HG03457 (cell line): ENCODE results near the gene RBM43.
A peak's percentile ranks its signal among the peaks of the same experiment; 100 is the strongest.
"Not testable (repeated sequence)": the region's sequence is repeated elsewhere in the genome, so short reads cannot be mapped to it uniquely, and the experiment has no call there.

Source experiments
- ATAC-seq: cut with Tn5 transposase; IDR thresholded peaks from one replicate; pipeline ENCODE4 v1.9.1; 2021; ENCODE audit warnings: moderate number of reproducible peaks; ENCODE audit not compliant: unreplicated experiment

Gene RBM43

DNA sequence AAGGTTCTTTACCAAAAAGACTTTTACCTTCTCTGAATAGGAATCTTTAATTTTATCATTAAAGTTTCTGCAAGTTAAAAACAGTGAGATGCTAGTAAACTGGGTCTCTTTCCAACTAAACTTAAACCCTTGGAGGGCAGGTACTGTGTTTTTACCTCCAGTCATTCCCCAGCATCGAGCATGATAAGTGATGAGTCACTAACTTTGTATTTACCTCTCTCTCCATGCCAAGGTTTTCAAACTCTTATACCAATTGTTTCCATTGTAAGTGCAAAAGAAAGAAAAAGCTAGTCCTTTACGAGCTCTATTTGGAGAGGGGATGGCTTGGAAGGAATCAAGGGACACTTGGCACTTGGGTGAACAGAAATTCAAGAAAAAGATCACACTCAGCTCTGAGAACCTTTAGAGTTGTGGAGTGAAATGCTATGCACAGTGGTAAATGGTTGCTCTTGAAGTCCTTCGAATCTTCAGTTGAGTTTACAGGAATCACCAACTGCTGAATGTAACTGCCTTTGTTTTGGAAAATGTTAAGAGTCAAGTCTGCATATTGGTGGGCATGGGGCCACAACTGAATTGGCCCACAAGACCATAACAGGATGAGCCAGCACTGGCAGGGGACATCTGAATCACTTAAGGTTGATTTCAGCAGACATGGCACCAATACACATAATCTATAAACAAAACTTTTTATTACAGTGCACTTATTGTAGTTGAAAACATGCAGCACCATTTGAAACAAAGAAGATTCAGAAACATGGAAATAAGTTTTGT is 8.3 kb upstream of the RBM43 start:
- ATAC-seq = no peak

DNA sequence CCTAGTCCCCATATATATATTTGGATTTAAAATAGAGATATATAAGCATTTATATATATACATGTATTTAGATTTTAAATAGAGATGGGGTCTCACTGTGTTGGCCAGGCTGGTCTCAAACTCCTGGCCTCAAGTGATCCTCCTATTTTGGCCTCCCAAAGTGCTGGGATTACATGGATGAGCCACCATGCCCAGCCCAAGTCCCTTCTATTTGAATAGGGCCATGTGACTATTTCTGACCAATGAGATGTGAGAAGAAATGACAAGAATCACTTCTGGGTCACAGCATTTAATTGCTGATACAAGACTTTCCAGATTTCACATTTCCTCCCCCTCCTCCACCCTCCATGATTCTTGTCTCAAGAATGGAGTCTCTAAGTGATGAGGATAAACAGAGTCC is 6.4 kb upstream of the RBM43 start:
- no peak for ATAC-seq

DNA sequence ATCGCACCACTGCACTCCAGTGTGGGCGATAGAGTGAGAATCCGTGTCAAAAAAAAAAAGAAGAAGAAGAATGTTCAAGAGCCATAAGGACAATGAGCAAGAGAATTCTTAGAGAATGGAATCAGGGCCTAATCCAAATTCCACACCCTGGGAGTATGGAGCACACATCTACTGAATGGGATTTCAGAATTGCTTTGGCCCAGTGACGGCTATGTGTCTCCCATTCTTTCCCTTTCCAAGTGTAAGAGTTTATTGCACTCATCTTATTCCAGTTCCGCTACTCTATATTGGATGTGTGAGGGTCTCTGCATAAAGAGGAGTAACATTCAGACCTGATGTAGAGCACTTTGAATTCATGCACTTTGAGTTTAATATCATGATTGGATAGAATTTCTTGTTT is 5.9 kb upstream of the RBM43 start:
- ATAC-seq = no peak

DNA sequence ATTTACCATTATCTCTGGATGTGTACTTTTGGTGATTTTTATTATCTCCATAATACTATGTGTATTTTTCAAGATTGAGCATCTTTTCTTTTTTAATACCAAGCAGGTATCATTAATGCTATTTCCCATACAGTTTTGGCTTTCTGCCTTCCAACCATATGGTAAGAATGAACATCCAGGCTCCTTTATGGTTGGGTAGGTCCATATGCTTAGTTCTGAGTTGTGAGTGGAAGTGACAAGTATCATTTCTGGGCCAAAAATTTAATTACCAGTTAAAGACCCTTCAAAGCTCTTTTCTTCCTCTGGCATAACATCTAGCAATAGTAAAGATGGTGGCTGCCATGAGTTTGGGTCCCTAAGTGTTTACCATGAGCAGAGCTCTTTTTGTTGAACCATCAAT is 4.3 kb upstream of the RBM43 start:
- ATAC-seq = no peak

DNA sequence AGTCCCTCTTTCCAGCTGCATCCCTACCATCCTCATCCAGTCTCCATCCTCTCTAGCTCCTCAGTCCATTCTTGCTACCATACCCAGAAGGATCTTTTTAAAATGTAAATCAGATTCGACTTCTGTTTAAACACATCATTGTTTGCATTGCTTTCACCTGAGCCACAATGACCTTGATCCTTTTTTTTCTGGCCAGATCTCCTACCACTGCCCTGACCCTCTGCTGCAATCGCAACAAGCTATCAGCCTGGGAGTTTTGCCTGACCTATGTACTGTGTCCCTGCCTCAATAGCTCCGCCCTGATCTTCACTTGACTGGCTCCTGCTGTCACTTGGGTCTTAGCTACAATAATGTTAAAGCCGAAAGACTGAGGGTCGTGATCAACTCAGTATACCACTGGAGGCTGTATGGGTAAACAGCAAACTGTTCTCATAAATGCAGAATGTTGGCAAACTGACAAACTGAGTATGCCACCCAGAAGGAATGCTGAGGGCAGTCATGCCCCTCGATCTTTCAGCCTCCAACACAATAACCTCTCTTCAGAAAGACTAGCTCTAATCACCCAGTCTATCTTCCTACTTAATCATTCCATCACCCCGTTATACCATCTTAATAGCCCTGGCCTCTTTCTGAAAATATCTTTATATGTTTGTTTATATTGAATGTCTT is 2.6 kb upstream of the RBM43 start:
- ATAC-seq = no peak

DNA sequence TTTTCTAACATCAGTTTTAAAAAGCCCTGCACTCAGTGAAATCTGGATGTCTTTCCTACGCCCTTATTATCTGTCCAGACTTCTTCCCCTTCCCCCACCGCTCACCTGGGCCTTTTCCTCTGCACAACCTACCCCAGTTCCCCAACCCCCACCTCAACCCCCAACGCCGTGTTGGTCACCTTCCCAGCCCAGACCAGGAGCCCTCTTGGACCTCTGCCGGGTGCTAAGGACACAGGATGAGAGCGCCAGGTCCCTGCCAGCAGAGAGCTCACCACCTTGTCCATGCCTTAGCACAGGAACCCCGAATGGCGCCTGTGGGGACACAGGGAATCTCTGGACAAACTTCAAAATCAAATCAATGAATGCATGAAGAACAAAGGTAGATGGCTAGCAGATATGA is 966 bp upstream of the RBM43 start:
- ATAC-seq = no peak

DNA sequence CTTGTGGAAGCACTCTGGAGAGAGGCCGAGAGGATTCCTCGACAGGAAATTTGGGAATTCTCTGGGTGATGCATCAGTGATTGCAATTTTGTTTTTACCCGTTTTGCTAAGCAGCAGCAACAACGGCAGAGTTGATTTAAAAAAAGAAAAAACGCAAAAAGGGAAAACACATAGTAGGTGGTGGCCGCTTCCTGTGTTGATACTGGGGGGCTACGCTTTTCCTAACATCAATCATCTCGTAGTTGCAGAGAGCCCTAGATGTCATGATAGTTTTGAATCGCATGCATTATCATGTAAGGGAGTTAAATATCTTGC is 271 bp upstream of the RBM43 start:
- ATAC-seq = no peak

DNA sequence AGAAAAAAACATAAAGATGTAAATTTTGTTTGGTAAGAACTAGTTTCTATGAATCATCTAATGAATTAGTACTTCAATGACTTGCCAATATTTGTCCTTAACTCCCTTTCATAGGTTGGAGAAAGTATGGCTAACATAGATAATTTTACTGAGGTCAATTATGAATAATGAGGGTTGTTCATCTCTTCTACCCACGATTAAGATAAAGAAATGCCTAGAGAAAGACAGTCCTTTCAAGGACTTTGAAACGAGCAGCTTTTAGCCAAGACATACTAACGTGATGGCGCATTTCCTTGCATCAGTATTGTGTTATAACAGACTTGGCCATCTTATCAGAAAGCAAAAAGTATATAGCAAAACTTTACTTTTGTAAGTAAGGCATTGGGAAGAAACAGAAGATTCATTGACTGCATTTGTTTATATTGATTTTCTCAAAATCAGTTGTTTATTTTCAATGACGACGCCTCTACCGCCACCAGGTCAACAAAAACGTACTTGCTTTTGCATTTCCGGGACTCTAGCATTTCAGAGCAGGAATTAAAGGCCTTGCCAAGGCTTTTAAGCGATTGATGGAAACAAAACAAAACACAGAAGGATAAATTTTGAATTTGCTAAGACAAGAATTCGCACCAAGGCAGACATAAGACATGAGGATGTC is 961 bp downstream of the RBM43 start:
- peak; percentile 6 for ATAC-seq

DNA sequence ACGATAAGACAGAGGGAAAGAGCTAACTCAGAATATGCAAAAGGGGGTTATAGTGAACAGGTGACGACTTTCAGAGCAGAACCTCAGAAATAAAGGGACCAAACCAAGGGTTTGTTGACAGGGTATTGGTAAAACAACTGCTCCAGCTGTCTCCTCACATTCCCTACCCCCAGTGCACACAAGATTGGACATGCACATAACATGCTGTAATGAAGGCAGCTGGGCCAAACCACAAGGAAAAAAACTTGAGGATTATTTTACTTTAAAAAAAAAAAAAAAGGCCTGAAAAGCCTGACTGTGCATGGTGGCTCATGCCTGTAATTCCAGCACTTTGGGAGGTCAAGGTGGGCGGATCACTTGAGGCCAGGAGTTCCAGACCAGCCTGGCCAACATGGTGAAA is 3.5 kb downstream of the RBM43 start:
- ATAC-seq = no peak

DNA sequence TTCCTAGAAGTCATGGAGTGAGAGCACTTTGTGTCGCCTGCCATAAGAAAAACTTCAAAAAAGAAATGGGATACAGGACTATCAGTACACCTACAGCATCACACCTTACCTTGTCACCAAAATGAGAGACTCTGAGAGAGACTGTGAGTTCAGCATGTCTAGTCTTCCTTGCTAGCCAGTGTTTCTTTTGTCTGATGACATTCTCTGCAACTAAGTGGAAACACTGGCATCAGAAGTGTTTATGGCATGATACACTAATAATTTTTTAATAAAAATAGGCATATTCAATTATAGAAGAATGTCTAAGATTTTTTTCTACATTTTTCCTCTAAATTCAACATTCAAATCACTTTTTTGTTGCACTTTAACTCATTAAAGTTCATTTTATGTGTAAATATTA is 9.0 kb downstream of the RBM43 start:
- no peak for ATAC-seq

DNA sequence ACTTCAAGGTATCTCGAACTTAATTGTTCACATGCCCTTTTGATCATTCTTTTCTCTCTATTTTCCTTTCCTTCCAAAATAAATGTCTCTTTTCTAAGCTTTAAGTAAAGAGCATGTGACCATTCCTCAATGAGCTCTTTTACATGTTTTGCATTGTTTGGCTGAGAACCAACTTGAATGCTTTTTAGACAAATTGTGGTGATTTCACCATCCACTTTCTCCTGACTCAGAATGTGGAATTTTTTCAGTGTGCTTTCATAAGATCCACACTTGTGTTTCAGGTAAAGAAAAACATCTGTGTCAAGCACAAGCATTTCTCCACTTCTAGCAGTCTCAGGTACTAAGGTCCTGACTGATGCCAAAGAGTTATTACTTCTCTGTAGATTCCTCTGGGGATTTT is 10.7 kb downstream of the RBM43 start:
- no peak for ATAC-seq

DNA sequence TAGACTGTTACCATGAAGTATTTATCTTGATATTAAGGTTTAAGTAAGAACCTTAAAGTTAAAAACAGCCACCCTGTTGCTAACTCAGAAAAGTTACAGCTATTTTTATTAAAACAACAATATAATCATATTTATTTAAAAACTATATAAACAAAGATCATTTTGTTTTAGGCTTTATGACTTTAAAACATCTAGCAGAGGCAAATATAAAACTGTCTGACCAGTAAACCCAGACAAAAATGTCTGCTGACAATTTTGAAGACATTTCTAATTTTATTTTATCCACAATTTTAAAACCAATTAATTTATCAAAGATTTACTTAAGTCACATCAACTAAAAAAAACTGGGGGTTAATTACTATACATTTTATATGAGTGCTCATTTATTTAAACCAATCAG is 14.2 kb downstream of the RBM43 start:
- ATAC-seq = no peak

DNA sequence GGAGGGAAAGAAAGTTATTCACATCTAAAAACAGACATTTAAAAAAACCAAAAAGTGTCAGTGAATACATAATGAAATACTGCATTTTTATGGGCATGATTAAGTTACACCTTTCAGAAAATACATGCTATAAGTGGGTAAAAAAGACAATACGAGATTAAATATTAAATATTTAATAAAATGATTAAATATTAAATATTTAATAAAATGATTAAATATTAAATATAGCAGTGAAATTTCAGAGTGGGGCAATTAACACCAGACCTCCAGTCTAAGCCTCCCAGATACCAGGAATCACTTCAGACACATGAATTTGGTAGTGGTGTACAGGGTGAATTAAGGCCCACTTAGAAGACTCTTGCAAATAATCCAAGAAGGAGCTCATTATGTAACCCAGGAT is 15.5 kb downstream of the RBM43 start:
- ATAC-seq = no peak

DNA sequence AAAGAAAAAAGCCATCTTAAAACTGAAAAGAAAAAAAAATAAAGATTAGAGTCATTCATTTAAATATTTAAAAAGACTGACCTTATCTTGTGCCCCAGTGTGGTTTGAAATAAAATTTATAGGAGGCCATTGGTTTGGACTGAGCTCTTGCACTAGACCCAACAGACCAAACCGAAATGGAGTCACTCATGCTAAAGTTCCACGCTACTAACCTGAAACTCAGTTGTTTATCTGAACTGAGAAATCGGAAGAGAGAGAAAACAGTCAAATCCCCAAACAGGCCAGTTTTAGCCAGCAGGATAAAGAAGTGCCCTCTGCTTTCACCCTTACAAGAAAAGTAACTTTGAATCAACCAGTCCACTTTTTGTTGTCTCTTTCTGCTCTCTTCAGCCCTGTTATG is 18.2 kb downstream of the RBM43 start:
- no peak for ATAC-seq

DNA sequence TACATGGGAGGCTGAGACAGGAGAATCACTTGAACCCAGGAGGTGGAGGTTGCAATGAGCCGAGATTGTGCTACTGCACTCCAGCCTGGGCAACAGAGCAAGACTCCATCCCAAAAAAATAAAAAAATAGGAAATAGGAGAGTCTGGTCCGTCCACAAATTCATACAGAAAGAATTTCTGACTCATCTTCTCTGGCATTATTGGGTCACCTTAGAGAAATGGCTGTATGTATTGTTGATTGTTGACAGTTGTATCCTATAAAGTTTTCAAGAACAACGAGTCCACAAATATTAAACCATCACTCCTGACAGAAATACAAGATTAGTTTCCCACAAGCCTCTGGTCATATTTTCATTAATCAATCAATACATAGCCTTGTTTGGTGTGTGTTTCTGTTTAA is 20.4 kb downstream of the RBM43 start:
- ATAC-seq = no peak

DNA sequence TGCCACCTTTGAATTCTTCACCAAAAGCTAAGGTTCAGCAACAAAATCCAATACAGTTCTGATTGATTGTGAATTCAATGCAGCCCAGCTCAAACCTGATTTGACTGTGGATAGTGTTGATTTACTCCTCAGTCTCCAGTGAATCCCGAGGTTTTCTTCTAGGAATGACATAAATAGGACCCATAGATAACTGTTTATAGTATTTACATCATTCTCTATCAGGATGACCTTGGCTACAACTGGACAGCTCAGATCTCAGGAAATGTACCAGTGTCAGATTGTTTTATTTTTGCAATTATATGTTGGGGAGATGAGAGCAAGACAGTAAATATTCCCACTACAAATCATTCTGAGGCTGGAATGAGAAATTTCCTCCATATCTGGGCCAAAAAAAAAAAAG is 21.2 kb downstream of the RBM43 start:
- no peak for ATAC-seq

DNA sequence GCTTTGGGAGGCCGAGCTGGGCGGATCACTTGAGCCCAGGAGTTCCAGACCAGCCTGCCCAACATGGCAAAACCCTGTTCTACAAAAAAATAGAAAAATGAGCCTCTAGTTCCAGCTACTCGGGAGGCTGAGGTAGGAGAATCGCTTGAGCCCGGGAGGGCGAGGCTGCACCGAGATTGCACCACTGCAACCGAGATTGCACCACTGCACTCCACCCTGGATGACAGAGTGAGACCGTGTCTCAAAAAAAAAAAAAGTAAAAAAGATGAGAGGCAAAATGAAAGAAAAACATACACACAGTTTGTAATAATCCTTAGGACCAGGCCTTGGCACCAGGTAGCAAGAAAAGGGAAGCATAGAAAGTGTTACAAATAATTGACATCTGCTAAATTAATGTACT is 22.0 kb downstream of the RBM43 start:
- no peak for ATAC-seq

DNA sequence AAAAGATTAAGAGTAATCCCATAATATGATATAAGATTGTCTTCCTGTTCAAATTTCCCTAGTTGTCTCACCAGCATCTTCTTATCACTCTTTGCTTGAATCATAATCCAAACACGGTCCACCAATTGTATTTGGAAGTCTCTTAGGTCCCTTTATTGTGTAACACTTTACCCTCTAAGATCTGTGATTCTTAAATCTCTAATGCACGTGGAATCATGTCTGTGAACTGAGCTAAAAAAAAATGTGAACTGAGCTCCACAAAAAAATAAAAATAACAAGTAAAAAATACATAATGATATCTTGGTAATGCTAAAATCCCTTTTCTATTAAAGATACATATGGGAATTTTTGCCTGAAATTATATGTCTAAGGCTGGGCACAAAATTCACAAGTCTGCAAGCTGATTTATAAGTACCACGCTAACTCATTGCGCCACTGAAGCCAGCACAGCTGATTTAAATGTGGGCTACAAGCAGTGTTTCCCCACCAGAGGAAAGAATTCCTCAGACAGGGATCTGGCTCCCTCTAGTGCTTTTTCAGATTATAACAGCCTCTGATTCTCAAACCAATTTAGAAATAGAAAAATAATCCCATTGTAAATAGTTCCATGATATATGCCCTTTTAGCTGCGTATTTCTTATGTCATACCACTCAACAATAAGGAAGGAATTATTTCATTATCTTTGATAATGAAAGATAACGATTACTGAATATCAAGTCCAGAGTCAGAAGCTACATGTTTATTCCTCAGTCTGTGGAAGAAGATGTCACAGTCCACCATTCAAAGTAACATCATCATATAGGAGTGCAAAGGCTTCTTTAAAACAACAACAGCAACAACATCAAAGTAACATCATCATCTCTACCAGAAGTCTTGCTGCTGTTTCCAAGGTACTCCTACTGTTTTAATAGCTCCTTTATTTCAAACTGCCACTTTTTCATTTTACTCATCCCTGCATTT is 22.9 kb downstream of the RBM43 start:
- ATAC-seq = peak; percentile 57

DNA sequence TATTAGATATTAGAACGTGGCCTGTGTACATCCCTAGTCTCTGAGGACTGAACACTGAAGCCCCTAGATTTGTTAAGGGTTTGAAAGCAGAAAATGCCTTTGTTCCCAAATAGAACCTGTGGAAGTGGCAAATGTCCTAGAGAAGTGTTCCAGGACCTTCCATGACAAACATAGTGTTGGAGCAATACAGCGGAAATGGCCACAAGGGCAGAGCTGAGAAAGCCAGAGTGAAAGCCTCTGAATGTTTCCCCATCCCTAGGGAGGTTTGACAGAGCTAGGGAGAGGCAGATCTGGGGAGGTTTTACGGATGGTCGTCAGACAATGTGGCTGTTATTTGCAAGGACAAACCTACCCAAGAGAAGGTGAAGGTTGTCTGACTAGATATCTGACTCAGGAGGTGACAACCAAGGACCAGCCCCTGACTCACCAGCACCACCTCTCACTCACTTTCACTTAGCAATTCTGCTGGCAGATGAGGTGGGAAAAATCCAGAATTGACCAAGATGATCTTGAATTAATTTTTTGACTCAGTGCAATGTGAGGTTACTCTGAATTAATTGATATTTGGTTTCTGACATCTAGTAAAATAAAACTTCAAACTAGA is 24.1 kb downstream of the RBM43 start:
- no peak for ATAC-seq

DNA sequence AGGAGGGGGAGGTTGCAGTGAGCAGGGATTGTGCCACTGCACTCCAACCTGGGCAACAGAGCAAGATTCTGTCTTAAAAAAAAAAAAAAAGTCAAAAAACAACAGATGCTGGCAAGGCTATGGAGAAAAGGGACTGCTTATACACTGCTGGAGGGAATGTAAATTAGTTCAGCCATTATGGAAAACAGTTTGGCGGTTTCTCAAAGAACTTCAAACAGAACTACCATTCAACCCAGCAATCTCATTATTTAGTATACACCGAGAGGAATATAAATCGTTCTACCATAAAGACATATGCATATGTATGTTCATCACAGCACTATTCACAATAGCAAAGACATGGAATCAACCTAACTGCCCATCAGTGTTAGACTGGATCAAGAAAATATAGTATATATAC is 27.9 kb downstream of the RBM43 start:
- not testable (repeated sequence) for ATAC-seq

DNA sequence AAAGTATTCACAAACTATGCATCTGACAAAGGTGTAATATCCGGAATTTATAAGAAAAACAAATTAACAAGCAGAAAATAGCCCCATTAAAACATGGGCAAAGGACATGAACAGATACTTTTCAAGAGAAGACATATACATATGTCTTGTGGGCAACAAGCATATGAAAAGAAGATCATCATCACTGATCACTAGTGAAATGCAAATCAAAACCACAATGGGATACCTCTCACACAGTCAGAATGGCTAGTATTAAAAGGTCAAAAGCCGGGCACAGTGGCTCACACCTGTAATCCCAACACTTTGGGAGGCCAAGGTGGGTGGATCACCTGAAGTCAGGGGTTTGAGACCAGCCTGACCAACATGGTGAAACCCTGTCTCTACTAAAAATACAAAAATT is 28.4 kb downstream of the RBM43 start:
- not testable (repeated sequence) for ATAC-seq
